Thoracic aorta (tissue), 2 donors: Measurements from ENCODE around the gene NOL8. TPM values are rescaled to one million over a fixed set of nuclear protein-coding genes. Genes with fewer than 3 reads are reported as not detected.

ENCODE experiments used
- ATAC-seq: fragments of 150-250 bp; one replicate; pipeline ENCODE4 v1.8.0; 2017; ENCODE audit warnings: low read depth; ENCODE audit not compliant: insufficient number of reproducible peaks, low FRiP score
- DNase-seq: peaks from one replicate; pipeline ENCODE4 v3.0.0-alpha.2; 2020; ENCODE audit warnings: low spot score
- H3K27ac ChIP-seq, 2 donors: fragments of 200-600 bp; sonication (generic); 1 replicate in 1 of 2; 2 replicates in 1 of 2; pipeline ENCODE4 v1.5.1; 2016; ENCODE audit warnings: mild to moderate bottlenecking in 2 of 2, moderate library complexity in 2 of 2
- H3K27me3 ChIP-seq: fragments of 200-600 bp; sonication (generic); replicated peaks from 2 replicates; pipeline ENCODE4 v1.6.0; 2016; ENCODE audit warnings: mild to moderate bottlenecking; ENCODE audit not compliant: insufficient read depth
- H3K36me3 ChIP-seq: fragments of 200-600 bp; sonication (generic); one replicate; pipeline ENCODE4 v1.5.1; 2016
- H3K4me1 ChIP-seq, 2 donors: fragments of 200-600 bp; sonication (generic); 1 replicate in 1 of 2; 2 replicates in 1 of 2; pipeline versions ENCODE4 v1.5.1 to v1.6.0; 2016; ENCODE audit warnings: low read depth in 2 of 2, mild to moderate bottlenecking in 1 of 2; ENCODE audit not compliant: control insufficient read depth in 1 of 2
- H3K4me3 ChIP-seq: fragments of 200-600 bp; sonication (generic); 2 replicates; pipeline ENCODE4 v1.5.1; 2016; ENCODE audit warnings: mild to moderate bottlenecking
- H3K9me3 ChIP-seq: fragments of 200-600 bp; sonication (generic); 2 replicates; pipeline ENCODE4 v1.5.1; 2016
- total RNA-seq, 2 donors: library from RNA; depleted of rRNA; stranded (reverse); fragments of >200 nt; gene quantifications; one replicate each; pipeline versions ENCODE4 v1.1.0 to v1.2.3, GENCODE V29; 2016
- TF ChIP-seq, protein P1 (sequence below): fragments of 200-600 bp; sonication (generic); IDR thresholded peaks from one replicate; pipeline ENCODE4 v1.5.1; 2019; ENCODE audit warnings: antibody characterized with exemption

The NOL8 gene
- total RNA-seq, 2 donors from 2014 or later = 33.6 to 49.1 TPM

- Histone ChIP-seq H3K4me1 (peaks cover 8 to 31% of the 10 kb centered on the region in 2 donors), H3K36me3 (peaks cover 5% of the 10 kb centered on the region), H3K27ac (peak within 1 kb of the TSS; percentile 74), H3K9me3 (no peaks in the 10 kb centered on the region), H3K4me3 (peak within 1 kb of the TSS; percentile 96), H3K27me3 (no peaks in the 10 kb centered on the region)
- TF ChIP-seq, protein P1, sequence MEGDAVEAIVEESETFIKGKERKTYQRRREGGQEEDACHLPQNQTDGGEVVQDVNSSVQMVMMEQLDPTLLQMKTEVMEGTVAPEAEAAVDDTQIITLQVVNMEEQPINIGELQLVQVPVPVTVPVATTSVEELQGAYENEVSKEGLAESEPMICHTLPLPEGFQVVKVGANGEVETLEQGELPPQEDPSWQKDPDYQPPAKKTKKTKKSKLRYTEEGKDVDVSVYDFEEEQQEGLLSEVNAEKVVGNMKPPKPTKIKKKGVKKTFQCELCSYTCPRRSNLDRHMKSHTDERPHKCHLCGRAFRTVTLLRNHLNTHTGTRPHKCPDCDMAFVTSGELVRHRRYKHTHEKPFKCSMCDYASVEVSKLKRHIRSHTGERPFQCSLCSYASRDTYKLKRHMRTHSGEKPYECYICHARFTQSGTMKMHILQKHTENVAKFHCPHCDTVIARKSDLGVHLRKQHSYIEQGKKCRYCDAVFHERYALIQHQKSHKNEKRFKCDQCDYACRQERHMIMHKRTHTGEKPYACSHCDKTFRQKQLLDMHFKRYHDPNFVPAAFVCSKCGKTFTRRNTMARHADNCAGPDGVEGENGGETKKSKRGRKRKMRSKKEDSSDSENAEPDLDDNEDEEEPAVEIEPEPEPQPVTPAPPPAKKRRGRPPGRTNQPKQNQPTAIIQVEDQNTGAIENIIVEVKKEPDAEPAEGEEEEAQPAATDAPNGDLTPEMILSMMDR = no peak
- peak; percentile 94 for DNase-seq
- ATAC-seq = peak; percentile 98
These were observed 31.5 kb downstream of the NOL8 start, which contains the start of gene IARS1 for GRCh38 chr9:92293452-92294296. Gene IARS1, minus strand, starts transcription at chr9:92293697. Its CDS starts 4,278 bp downstream, at chr9:92289419.

DNA sequence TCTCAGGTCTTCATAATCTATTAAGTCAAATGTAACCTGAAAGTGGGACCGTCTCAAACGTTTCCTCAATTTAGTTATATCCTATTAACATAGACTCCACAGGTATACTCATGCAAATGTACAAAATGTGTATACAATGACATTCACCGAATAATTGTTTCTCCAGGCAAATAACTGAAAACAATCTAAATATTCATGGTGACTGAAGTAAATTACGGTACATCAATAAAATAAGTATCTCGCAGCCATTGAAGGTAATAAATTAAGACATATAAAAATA, 32.1 kb downstream of the NOL8 start:
- Histone ChIP-seq H3K9me3 (no peaks in the 10 kb centered on the region), H3K4me1 (peaks cover 8 to 31% of the 10 kb centered on the region in 2 donors), H3K27ac (peak overlapping the region; percentile 67 to 74), H3K36me3 (peaks cover 8% of the 10 kb centered on the region), H3K4me3 (peak overlapping the region; percentile 96), H3K27me3 (no peaks in the 10 kb centered on the region)
- no peak for DNase-seq
- no peak for ATAC-seq
- TF ChIP-seq, protein P1 = no peak

DNA sequence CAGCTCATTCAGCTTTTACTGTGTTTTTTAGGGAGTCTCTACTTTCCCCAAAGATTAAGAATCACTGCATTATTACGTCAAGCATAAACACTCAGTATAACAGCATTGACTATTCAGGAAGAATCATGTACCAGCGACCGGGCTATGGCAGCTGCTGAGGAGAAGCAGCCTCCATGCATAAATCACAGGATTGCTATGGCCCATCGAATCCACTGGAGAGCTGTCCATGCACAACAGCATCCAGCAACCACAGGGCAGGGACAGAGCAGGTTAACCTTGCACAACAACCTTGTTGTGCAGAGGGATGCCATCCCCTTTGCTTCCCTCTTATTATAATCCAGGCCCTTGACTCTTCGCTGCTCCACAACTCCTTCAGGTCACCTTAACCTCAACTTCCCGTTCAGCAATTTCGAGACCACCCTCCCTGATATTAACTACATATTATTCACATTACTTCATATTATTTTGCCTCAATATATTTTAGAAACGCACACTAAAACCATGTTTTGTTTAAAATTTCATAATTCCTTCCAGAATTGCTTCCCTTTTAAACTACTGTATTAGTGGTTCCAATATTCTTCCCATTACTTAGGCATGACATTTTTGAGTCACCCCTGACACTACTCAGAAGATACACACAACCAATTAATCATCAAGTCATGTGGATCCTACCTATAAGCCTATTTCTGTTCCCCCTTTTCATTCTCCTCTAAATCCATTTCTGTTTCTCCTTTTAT, 32.6 kb downstream of the NOL8 start:
- no peaks in the 10 kb centered on the region for H3K27me3 ChIP-seq
- H3K36me3 ChIP-seq = peaks cover 5% of the 10 kb centered on the region
- DNase-seq (no peak), ATAC-seq (no peak)
- H3K9me3 ChIP-seq = no peaks in the 10 kb centered on the region
- TF ChIP-seq, protein P1 = no peak
- peak overlapping the region; percentile 96 for H3K4me3 ChIP-seq
- H3K4me1 ChIP-seq = peaks cover 8 to 31% of the 10 kb centered on the region in 2 donors
- peak overlapping the region; percentile 67 to 74 for H3K27ac ChIP-seq

DNA sequence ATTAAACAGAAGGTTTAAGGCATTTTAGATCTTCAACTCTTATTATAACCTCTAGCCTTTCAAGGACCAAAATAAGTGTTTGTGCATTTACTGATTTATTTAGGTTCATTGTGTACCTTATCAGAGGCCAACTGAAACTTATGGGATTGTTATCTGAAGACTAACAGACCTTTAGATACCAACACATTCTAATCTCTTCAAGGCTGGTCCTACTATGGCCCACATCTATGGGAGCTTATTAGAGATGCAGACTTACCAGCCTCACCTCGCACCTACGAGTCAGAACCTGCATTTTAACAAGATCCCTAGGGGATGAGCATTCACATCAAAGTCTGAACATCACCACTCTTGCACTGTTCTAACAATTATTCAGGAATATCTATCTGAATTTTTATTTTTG, 33.6 kb downstream of the NOL8 start:
- Histone ChIP-seq H3K27me3 (no peaks in the 10 kb centered on the region), H3K36me3 (peaks cover 5% of the 10 kb centered on the region), H3K4me1 (peaks cover 8 to 31% of the 10 kb centered on the region in 2 donors), H3K4me3 (no peak overlapping the region), H3K27ac (no peak overlapping the region), H3K9me3 (no peaks in the 10 kb centered on the region)
- no peak for ATAC-seq
- TF ChIP-seq, protein P1 = no peak
- DNase-seq = no peak

GRCh38 chr9:92290785-92291429, 34.2 kb downstream of the NOL8 start:
- DNase-seq = no peak
- TF ChIP-seq, protein P1 = no peak
- no peaks in the 10 kb centered on the region for H3K27me3 ChIP-seq
- no peaks in the 10 kb centered on the region for H3K9me3 ChIP-seq
- peaks cover 8 to 31% of the 10 kb centered on the region in 2 donors for H3K4me1 ChIP-seq
- H3K36me3 ChIP-seq = peaks cover 5% of the 10 kb centered on the region
- no peak for ATAC-seq
- no peak overlapping the region for H3K27ac ChIP-seq
- H3K4me3 ChIP-seq = no peak overlapping the region
